H4 (cell line): ENCODE results near the gene CADPS2. TPM values are rescaled to one million over a fixed set of nuclear protein-coding genes. Genes with fewer than 3 reads are reported as not detected.
A peak's percentile ranks its signal among the peaks of the same experiment; 100 is the strongest.

Source experiments
- DNase-seq: peaks from one replicate; pipeline ENCODE4 v3.0.0-alpha.2; 2015; ENCODE audit warnings: low spot score
- total RNA-seq: library from RNA; depleted of rRNA; stranded (reverse); fragments of >200 nt; shearing (Covaris generic); gene quantifications from 2 replicates; pipeline ENCODE4 v1.2.3, GENCODE V29; 2014

The CADPS2 gene
- total RNA-seq, 1 experiment from 2014 or later = 23.3 TPM

DNA sequence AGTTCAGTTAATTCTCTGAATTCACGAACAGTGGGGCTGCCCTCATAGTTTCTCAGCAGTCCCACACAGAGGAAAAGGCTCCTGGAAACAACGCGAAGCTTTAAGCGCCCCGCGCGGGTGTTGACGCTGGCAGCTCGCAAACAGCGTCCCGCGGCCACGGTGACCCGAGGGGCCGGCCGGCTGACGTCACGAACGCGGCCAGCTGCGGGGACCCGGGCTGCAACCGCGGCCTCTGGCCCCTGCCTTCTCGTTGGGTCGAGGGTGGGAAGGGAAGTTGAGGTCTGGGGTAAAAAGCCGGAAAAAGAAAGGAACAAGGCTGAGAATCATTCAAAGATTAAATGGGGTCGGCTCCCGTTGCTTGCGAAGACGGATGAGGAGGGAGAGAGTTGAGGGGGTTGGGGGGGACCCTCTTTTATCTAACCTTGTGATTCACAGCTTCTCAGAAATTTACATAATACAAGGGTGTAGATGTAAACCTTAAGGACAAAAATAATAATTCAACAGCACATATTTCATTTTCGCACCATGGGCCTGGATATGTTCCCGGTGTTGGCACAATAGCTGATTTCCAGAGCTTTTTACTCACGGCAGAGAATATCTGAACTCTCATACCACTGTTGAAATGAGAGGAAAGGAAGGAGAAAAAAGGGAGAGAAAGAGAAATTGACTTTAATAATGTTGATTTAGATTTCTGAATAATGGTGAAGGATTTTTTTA is 574.4 kb downstream of the CADPS2 start:
- DNase-seq = no peak

DNA sequence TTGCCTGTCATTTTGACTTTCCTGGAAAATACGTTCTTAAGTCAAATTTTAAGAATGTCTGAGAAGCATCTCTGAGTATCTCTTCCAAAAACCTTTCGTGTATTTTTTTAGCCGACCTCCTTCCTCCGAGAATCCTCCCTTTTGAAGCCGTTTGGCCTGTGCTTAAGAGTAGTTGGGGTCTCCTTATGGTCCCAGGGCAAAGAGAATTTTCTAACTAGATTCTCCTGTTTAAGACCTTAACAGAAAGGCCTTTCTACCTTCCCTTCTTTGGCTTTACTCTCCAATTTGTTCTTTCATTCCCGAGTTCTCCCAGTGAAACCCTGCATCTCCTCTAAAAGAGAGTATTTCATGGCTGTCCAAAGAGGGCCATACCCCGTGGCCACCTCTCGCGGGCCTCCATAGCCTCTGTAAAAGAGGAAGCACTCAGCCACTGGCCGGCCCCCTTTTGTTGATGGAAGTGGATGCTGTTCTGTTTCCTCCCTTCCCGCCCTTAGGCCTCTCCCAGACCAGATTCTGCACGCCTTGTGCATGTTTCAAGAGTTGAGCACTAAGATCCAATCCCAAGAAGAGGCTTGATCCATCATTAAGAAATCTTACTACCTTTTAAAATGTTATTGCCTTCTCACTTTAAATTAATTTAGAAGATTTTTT is 575.1 kb downstream of the CADPS2 start:
- DNase-seq = no peak

DNA sequence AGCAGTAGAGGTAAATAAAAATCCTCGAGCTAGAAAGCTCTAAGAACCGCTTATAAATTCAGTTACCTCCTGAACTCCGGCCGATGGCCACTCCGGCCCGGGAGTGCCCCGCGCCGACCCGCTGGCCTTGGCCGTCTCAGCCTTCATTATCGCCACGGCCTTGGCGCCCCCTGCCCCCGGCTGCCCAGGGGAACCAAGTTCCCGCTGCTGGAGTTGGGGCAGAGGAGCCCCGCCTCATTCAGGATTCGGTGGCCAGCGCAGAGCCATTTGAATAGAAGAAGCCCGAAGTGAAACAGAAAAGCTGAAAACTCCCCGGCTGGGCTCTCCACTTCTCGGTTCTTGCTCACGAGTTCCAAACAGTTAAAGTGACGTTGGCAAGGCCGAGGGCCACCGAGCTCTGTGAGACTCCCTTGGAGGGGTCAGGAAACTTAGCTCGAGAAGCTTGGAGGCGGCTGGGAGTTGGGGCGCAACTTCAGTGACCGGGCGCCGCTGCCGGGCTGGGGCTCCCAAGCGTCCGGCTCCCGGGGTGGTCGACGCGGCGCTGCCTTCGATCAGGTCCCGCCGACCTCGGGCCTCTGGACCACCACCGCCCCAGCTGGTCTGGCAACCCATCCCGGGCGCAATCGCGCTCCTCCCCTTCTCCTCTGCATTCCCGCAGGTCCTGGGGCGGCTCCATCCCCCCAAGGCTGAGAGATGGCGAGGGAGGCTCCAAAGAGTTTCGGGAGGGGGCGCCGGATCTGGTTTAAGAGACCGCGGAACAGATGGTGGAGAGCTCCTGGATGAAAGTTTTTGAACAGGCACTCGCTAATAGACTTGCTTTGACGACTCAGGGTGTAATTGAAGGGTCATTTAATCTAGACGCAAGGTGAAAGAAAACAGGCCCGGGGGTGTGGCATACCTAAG is 575.9 kb downstream of the CADPS2 start:
- no peak for DNase-seq

GRCh38 chr7:122309421-122309820 is 576.8 kb downstream of the CADPS2 start:
- DNase-seq = no peak

GRCh38 chr7:122307228-122307621 is 579.0 kb downstream of the CADPS2 start:
- DNase-seq = no peak

DNA sequence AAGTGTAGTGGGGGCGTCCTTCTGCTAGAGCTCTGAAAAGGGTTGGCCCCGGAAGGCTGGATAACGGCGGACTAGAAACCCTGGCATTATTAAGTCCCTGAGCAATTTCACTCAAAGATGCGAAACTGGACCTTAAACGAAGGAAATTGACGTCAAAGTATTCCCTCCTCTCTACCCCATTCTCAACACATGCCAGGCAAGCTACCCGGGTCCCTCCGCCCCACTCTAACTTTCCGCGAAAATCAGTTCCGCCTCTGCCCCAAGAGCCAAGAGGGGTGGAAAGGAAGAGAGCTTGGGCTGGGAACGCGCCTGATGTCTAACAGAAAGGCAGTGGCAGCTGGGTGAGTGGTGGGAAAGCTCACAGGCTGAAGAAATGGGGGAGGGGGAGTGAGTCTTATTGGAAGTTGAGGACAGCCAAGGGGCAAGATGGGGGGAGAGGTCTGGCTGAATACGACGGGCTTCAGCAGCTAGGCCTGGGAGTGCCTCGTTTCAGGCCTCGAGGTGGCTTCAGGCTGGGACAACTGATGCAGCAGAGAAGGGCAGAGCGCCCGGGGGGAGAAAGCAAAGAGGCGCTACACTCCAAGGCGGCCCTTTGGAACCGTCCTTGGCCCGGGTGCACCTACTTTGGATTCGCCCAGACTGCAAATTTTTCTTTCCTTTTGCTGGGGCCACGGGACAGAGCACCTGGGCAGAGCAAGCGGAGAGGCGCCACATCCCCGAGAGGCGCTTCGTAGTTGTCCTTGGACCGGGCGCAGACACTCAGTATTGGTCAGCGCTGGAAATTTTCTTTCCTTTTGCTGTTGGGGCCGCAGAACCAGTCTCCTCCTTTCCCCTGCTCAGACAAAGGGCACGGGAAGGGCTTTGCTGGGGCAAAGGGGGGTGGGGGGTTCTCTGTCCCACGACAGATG is 579.7 kb downstream of the CADPS2 start:
- no peak for DNase-seq

- no peak for DNase-seq
Observed at GRCh38 chr7:122305475-122306319, 580.6 kb downstream of the CADPS2 start.

DNA sequence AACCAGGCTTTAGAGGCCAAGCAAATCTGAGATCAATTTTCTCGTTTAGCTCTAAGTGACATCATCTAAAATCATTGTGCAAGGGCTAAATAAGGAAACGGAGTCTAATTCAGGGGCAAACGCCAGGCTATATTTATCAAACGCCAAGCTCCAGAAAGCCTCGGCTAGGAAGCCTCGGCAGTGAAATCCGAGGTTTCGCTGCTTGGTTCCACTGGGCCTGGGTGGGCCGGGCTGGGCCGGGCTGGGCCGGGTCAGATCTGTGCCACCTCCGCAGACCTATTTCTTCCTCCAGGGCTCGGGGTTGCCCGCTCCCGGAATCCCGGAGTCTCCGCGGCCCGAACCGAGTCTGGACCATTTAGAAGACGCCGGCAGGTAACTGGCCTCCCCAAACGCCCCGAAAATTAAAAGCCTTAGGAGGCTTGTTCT is 581.3 kb downstream of the CADPS2 start:
- no peak for DNase-seq

DNA sequence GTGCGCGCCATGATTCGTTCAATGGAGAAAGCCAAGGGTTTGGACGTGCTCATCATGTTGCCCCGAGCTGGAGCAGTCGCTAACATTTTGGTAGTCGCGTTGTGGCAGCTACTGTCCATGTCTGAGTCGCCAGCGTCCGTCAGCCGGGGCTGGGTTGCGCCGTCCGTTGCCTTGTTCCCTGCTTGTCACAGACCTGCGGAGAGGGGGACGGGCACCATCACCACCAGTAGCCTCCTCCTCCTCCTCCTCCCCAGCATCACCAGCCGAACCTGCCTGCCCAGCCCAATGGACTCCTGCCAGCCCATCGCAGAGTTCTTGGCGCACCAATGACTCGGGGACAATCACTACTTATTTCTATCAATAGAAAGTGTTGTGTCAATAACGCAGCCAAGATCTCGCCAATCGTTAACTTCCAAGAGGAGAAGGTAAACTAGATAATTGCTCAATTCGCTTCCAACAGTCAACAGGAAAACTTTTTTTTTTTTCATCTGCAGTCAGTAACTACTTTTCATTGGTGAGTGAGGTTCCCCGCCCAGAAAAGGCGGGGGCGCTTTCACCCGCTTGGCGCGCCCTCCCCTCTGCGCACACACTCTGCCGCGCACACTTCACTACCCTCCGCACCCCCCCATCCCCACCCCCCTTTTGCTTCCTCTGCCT is 581.8 kb downstream of the CADPS2 start, which contains the start of gene FEZF1:
FEZF1 (minus strand) TSS at position 432 of the 657 bp plus-strand sequence; CDS start at position 119, 313 bp downstream.
- peak; percentile 71 for DNase-seq

DNA sequence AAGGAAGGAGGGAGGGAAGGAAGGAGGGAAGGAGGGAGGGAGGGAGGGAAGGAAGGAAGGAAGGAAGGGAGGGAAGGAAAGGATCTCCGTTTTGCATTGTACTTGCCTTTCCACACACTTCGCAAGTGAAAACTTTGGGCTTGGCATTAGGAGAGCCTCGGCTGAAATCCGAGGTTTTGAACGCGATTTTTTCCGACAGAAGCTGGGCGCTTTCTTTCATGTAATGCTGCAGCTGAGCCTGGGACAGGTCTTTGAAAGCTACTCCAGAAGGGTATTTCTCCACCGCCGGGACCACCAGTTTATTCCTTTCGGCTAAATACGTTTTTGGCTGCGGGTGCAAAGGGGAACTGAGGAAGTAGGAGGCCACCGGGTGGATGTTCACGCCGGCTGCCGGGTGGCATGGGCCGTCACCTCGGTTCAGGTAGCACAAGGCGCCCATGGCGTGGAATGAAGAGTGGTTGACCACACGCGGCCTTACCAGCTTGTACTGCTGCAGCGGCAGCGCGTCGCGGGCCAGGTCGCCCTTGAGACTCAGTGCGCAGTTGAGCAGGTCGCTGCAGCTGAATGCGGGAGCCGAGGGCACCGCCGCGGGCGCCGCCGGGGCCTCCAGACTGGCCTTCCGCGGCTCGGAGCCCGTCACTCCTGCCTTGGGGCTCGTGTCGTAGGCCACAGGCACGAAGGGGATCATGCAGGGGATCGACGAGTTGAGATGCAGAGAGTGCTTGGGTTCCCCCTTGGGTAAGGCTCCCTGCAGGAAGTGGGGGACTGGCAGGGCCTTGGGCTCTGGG is 582.5 kb downstream of the CADPS2 start:
- DNase-seq = no peak

DNA sequence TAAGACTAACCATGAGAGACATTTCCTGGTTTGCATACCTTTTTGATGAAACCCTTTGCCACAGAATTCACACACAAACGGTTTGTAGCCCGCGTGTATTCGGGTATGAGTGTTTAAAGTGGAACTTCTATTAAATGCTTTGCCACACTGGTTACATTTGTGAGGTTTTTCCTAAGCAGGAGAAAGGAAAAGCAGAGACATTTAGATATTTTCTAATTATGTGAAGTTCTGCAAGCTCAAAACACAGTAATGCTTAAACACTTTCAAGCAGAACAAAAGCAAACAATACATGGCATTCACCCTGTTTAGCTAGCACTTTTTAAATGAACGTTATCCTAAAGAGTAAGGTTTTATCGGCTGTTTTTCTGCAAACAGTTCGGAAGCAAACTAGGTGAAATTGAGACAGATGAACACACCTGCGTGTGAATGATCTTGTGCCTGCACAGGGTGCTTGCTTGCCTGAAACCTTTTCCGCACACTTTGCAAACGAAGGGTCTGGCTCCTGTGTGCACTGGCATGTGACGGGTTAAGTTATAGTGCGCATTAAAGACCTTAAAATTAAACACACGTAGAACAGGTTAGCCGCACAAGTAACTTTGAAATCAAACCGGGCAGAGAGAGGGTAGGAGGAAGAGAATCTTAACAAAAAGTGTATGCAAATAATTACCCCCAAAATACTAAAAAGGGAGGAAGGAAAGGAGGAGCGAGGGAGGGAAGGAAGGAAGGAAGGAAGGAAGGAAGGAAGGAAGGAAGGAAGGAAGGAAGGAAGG is 583.3 kb downstream of the CADPS2 start:
- DNase-seq = no peak

- no peak for DNase-seq
Observed at GRCh38 chr7:122301858-122302760, 584.2 kb downstream of the CADPS2 start.

- DNase-seq = no peak
Observed at GRCh38 chr7:122300956-122301833, 585.1 kb downstream of the CADPS2 start.

DNA sequence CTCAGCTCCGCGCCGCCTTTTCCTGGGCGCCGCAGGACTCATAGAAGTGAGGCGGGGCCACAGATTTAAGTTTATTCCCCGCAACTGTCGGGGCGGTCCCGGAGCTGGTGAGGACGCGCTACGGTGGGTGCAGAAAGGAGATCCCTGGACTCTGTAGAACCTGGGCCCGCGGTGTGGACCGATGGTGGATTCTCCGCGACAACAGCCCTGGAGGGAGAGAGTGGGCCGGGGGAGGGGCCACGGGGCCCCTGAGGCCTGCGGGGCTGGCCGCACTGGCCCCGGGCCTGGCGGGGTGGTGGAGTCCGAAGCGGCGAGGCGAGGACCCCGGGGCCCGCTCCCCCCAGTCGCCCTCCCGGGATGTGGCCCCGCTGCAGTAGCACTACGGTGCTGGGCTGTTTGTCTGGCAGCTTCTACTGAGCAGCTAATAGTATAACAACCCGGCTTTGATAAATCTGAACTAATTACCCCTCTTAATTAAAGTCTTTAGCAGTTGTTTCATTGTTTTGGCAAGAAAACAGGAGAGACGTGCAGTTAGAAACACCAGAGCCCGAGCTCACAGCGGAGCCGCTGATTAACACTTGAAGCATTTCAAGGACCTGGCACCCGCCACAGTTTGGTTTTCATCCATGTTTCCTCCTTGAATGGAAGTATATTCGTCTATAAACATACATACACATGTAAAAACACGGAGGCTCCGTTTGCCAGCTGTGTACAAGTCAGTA is 585.9 kb downstream of the CADPS2 start:
- DNase-seq = no peak

DNA sequence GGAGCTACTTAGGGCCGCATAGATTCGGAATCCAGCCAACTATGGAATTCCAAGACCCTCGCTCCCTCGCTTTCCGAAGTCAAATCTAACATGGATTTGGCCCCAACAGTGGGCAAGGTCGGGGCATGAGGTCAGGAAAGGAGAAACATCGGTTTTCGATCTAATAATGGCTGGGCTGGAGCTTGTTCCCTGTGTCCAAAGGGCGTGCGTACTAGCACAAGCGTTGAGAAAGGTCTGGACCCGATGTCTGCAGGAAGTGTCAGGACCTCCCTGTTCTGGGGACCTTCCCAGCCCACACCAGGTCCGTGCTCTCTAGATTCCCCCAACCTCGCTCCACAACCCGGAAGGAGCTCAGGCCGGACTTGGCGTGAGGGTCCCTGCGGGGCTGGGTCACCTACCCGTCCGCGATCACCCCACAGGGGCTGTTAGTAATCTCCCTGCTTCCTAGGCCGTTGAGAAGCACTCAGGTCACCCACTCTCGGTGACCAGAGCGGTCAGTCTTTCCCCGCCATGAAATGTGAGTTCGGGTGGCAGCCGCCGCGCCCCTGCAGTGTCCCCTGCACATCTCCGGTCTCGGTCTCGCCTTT is 586.5 kb downstream of the CADPS2 start:
- DNase-seq = no peak
